Measurements from ENCODE around the gene GALR3. TPM values are rescaled to one million over a fixed set of nuclear protein-coding genes. Genes with fewer than 3 reads are reported as not detected.
A peak's percentile ranks its signal among the peaks of the same experiment; 100 is the strongest.

Gene GALR3
- total and polyA plus RNA-seq, 2 of the 8 experiments (the other 6 are each of a cell fraction or from before 2014, with no cell fraction given): 0.84 to 1.1 TPM

GRCh38 chr22:37784829-37785495 lies 38.2 kb upstream of the GALR3 start:
- DNase-seq (ENCODE audit: low read depth in 1 of 2, low spot score in 2 of 2): no peak
- POLR2A ChIA-PET (ENCODE audit: partially characterized antibody): interaction anchor here (1.2 kb wide), 1 partner anchor 9 kb away, joined by 3 read pairs; no protein-coding TSS in a partner anchor

More at GRCh38 chr22:37784829-37785495, 38.2 kb upstream of the GALR3 start:
- Histone ChIP-seq H3K23me2 (ENCODE audit: low read depth, low read length) (no peaks in the 10 kb centered on the region), H3K4me2 (ENCODE audit: insufficient read depth in 1 of 2, low read depth in 2 of 2, low read length in 2 of 2) (no peak overlapping the region), H2BK15ac (ENCODE audit: low read length) (no peak overlapping the region), H3K23ac (ENCODE audit: insufficient read length) (no peak overlapping the region), H2BK20ac (ENCODE audit: low read length) (no peak overlapping the region), H3K79me1 (ENCODE audit: low read depth, low read length) (no peaks in the 10 kb centered on the region), H3K36me3 (ENCODE audit: control insufficient read depth in 2 of 4, insufficient read depth in 4 of 4, low read length in 3 of 4) (no peaks in the 10 kb centered on the region), H4K8ac (ENCODE audit: extremely low read depth, insufficient read depth, low read length) (no peak overlapping the region), H3K18ac (ENCODE audit: extremely low read depth, low read length) (peak overlapping the region; percentile 38; the same call in 1 of the 2 replicates), H3K4ac (replicated peaks; ENCODE audit: insufficient read length, low read depth, low read length) (no peak overlapping the region), H2BK5ac (ENCODE audit: low read depth, low read length) (peak overlapping the region; percentile 63; the same call in 1 of the 2 replicates), H3K79me2 (ENCODE audit: control insufficient read depth in 1 of 2, insufficient read depth in 2 of 2, low read length in 2 of 2) (no peaks in the 10 kb centered on the region), H3K9ac (replicated peaks in 1 of 4; ENCODE audit: extremely low read depth in 1 of 4, low read depth in 3 of 4, low read length in 3 of 4) (no peak overlapping the region), H3K4me3 (ENCODE audit: extremely low read depth in 1 of 4, insufficient read depth in 2 of 4, low read depth in 3 of 4, low read length in 4 of 4) (no peak overlapping the region), H3K14ac (ENCODE audit: insufficient read length) (no peak overlapping the region), H4K20me1 (replicated peaks in 1 of 2; ENCODE audit: control insufficient read depth in 1 of 2, insufficient read depth in 2 of 2, low read length in 2 of 2) (no peaks in the 10 kb centered on the region), H2BK120ac (replicated peaks; ENCODE audit: low read depth, low read length) (no peak overlapping the region), H3K27ac (ENCODE audit: low read depth, low read length) (no peak overlapping the region), H2AK5ac (ENCODE audit: low read depth, low read length) (no peak overlapping the region), H3K4me1 (replicated peaks in 1 of 4; ENCODE audit: control insufficient read depth in 3 of 4, insufficient read depth in 4 of 4, low read length in 3 of 4) (no peaks in the 10 kb centered on the region; a peak in 1 of 7 replicates), H4K5ac (ENCODE audit: insufficient read length, low read depth, low read length) (no peak overlapping the region), H2BK12ac (ENCODE audit: low read depth, low read length) (0 out of 2 replicates have a peak overlapping the region, but pooled peaks have one; percentile 39), H3K9me3 (ENCODE audit: insufficient read depth in 2 of 2, low read depth in 1 of 2, low read length in 1 of 2) (no peaks in the 10 kb centered on the region; a peak in 1 of 4 replicates), H2AFZ (ENCODE audit: low read length) (no peak overlapping the region), H3K27me3 (replicated peaks in 1 of 4; ENCODE audit: control insufficient read depth in 3 of 4, extremely low read depth in 1 of 4, insufficient read depth in 3 of 4, low read length in 3 of 4) (peaks cover 0 to 22% (median 8%) of the 10 kb centered on the region in 4 experiments; a peak in 3 of 7 replicates), H4K91ac (replicated peaks; ENCODE audit: insufficient read length, low read length) (no peak overlapping the region), H3K56ac (replicated peaks; ENCODE audit: insufficient read length, low read depth, low read length) (no peak overlapping the region)
- 77% methylated on average over 11 of the region's 11 CpGs; no CpG with 5 or more reads in 1 of the 2 experiments for WGBS, 2 experiments (ENCODE audit: extremely low coverage in 1 of 2, insufficient coverage in 1 of 2, insufficient read length in 1 of 2, insufficient replicate concordance in 2 of 2, low coverage in 1 of 2, low lambda C conversion rate in 2 of 2, missing lambda C conversion rate in 1 of 2)
- no peak for FAIRE-seq
- CTCF ChIA-PET (ENCODE audit: partially characterized antibody): interaction anchor here (1.0 to 2.1 kb wide), 2 partner anchors 8 to 142 kb away, joined by 3 to 8 read pairs; no protein-coding TSS in a partner anchor
- TF ChIP-seq RXRA (IDR thresholded peaks at IDR 0.05; ENCODE audit: insufficient read depth, low read depth, low read length): no peak
- TF ChIP-seq USF2 (IDR thresholded peaks at IDR 0.05; ENCODE audit: low read length): no peak
- TF ChIP-seq BRCA1 (IDR thresholded peaks at IDR 0.05; ENCODE audit: low read depth, low read length): no peak
- TF ChIP-seq RFX5 (IDR thresholded peaks at IDR 0.05; ENCODE audit: borderline replicate concordance, low read depth, low read length): no peak
- TF ChIP-seq SIX5 (IDR thresholded peaks at IDR 0.05; ENCODE audit: low read depth, low read length): no peak
- TF ChIP-seq JUN (IDR thresholded peaks at IDR 0.05; ENCODE audit: low read depth, low read length): no peak

All from H1 (cell line).